Pancreas (tissue), 10 donors: ENCODE measurements around the gene IL1R1. TPM values are rescaled to one million over a fixed set of nuclear protein-coding genes. Genes with fewer than 3 reads are reported as not detected.

Experiments used
- ATAC-seq, 4 donors: fragments of 200-7000 bp; cut with Tn5 transposase; one replicate each; pipeline versions ENCODE4 v1.8.0 to v1.9.1; 2020; ENCODE audit warnings: mild to moderate bottlenecking in 4 of 4, moderate library complexity in 4 of 4
- DNase-seq, 6 donors: peaks; one replicate each; pipeline ENCODE4 v3.0.0-alpha.2; 2020
- FAIRE-seq: peaks from 2 replicates; lab custom pipeline; 2012; peaks lifted over from hg19 to GRCh38; lab: Jason Lieb, UNC
- H3K27ac ChIP-seq, 4 donors: fragments of 200-600 bp; sonication (generic); 1 replicate in 3 of 4; 2 replicates in 1 of 4; pipeline versions ENCODE4 v1.5.0 to v1.8.0; 2020
- H3K27me3 ChIP-seq, 4 donors: fragments of 200-600 bp; one replicate each; pipeline ENCODE4 v1.8.0; 2021
- H3K36me3 ChIP-seq, 3 donors: fragments of 200-600 bp; sonication (generic) in 1 of 3; one replicate each; pipeline versions ENCODE4 v1.5.0 to v1.8.0; 2020 to 2021
- H3K4me1 ChIP-seq, 3 donors: fragments of 200-600 bp; one replicate each; pipeline ENCODE4 v1.8.0; 2021
- H3K4me3 ChIP-seq, 4 donors: fragments of 200-600 bp; sonication (generic) in 2 of 4; one replicate each; pipeline versions ENCODE4 v1.5.0 to v1.8.0; 2020 to 2021
- H3K9me3 ChIP-seq, 4 donors: fragments of 200-600 bp; one replicate each; pipeline ENCODE4 v1.8.0; 2021
- WGBS, 2 donors: extraction: QIAGEN DNeasy Blood & Tissue Kit; methylation state at CpG; one replicate each; pipeline ENCODE4 v1.1.7; 2013; 5-methylcytosine and 5-hydroxymethylcytosine counted together
- intact Hi-C, 3 donors: fragments of 100-400 bp; cut with DNase I; formaldehyde crosslinking; loops; one replicate each; pipeline versions ENCODE4 v1.11.1 to v1.14.2; 2022
- polyA plus RNA-seq, 2 donors: library from polyadenylated mRNA; stranded (reverse); fragments of 200-250 nt; gene quantifications; one replicate each; pipeline ENCODE4 v1.2.3, GENCODE V29; 2013
- total RNA-seq, 6 donors: library from RNA; stranded (reverse); fragmentation: NEBNext Ultra II Directional in 4 of 6; extraction: Animal tissue kit (Norgen Biotek cat#: 25700) in 4 of 6; gene quantifications; one replicate each; pipeline versions ENCODE4 v1.2.1 to v1.2.4, GENCODE V29; 2021 to 2023
- TF ChIP-seq, protein P1 (sequence below), 4 donors: fragments of 200-600 bp; sonication (generic) in 3 of 4; IDR thresholded peaks; one replicate each; pipeline versions ENCODE4 v1.5.0 to v1.8.0; 2021; ENCODE audit warnings: antibody characterized with exemption in 4 of 4
- donor health status: healthy with polysubstance abuse.
- donor health status: DM: no; HTN: no; CAD: no; lungs with moderate emphysema.
- donor health status: DM: no; HTN: no; CAD: no.
- donor health status: control.
- donor health status: control.
- donor health status: Bipolar disorder and iron deficiency.
- donor health status: DM: yes; HTN: yes; CAD: no.
- donor health status: DM: no; HTN: no; CAD: no.
- donor health status: DM: no; HTN: no; CAD: no.
- donor health status: DM: yes; HTN: yes; CAD: no.

Gene IL1R1
- total and polyA plus RNA-seq, 8 donors = 17.1 to 74.5 (median 26.8) TPM

DNA sequence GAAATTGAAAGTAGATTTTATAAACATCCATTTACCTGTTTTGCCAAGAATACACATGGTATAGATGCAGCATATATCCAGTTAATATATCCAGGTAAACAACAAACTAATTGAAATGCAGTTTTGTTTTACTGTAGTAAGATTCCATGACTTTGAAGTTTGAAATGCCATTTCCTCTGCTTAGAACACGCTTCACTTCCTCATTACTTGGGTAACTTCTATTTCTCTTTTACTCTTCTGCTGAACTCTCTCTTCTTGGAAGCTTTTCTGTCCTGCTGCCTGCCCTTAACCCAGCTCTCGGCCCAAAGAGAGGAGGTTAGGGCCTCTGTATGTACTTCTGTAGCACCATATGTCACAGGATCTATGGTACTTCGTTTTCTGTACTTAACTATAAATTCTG is 30.2 kb downstream of the IL1R1 start:
- Histone ChIP-seq H3K36me3 (peaks cover 0 to 54% (median 16%) of the 10 kb centered on the region in 3 donors), H3K27ac (no peak overlapping the region), H3K4me3 (no peak overlapping the region), H3K4me1 (no peaks in the 10 kb centered on the region), H3K9me3 (no peaks in the 10 kb centered on the region), H3K27me3 (no peaks in the 10 kb centered on the region)
- ATAC-seq (no peak), FAIRE-seq (no peak), DNase-seq (no peak)
- WGBS, 2 donors = 81 to 83% methylated on average over 3 of the region's 3 CpGs
- intact Hi-C loops = no loop called here
- TF ChIP-seq, protein P1, sequence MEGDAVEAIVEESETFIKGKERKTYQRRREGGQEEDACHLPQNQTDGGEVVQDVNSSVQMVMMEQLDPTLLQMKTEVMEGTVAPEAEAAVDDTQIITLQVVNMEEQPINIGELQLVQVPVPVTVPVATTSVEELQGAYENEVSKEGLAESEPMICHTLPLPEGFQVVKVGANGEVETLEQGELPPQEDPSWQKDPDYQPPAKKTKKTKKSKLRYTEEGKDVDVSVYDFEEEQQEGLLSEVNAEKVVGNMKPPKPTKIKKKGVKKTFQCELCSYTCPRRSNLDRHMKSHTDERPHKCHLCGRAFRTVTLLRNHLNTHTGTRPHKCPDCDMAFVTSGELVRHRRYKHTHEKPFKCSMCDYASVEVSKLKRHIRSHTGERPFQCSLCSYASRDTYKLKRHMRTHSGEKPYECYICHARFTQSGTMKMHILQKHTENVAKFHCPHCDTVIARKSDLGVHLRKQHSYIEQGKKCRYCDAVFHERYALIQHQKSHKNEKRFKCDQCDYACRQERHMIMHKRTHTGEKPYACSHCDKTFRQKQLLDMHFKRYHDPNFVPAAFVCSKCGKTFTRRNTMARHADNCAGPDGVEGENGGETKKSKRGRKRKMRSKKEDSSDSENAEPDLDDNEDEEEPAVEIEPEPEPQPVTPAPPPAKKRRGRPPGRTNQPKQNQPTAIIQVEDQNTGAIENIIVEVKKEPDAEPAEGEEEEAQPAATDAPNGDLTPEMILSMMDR (IDR thresholded peaks at IDR 0.05) = no peak

DNA sequence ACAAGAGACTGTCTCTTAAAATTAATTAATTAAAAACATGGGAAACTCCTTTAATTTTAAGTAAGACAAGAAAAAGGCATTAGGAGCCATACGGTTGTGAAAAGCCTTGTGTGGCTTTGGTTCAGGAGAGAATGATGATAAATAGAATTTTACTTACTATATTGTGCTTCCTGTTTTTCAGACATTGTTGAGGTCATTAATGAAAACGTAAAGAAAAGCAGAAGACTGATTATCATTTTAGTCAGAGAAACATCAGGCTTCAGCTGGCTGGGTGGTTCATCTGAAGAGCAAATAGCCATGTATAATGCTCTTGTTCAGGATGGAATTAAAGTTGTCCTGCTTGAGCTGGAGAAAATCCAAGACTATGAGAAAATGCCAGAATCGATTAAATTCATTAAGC is 33.6 kb downstream of the IL1R1 start:
- intact Hi-C loops = no loop called here
- DNase-seq = no peak
- no peak for FAIRE-seq
- Histone ChIP-seq H3K36me3 (peaks cover 0 to 47% (median 11%) of the 10 kb centered on the region in 3 donors), H3K4me1 (peaks cover 0 to 3% (median 0%) of the 10 kb centered on the region in 3 donors), H3K9me3 (no peaks in the 10 kb centered on the region), H3K4me3 (no peak overlapping the region), H3K27ac (no peak overlapping the region), H3K27me3 (no peaks in the 10 kb centered on the region)
- TF ChIP-seq, protein P1 (IDR thresholded peaks at IDR 0.05) = no peak
- ATAC-seq = no peak
- 86 to 89% methylated on average over 3 of the region's 3 CpGs for WGBS, 2 donors

DNA sequence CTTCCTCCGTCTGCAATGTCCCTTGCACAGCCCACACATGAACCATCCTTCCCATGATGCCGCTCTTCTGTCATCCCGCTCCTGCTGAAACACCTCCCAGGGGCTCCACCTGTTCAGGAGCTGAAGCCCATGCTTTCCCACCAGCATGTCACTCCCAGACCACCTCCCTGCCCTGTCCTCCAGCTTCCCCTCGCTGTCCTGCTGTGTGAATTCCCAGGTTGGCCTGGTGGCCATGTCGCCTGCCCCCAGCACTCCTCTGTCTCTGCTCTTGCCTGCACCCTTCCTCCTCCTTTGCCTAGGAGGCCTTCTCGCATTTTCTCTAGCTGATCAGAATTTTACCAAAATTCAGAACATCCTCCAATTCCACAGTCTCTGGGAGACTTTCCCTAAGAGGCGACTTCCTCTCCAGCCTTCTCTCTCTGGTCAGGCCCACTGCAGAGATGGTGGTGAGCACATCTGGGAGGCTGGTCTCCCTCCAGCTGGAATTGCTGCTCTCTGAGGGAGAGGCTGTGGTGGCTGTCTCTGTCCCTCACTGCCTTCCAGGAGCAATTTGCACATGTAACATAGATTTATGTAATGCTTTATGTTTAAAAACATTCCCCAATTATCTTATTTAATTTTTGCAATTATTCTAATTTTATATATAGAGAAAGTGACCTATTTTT is 35.4 kb downstream of the IL1R1 start:
- H3K4me3 ChIP-seq = no peak overlapping the region
- 83 to 88% methylated on average over 7 of the region's 7 CpGs for WGBS, 2 donors
- H3K27me3 ChIP-seq = no peaks in the 10 kb centered on the region
- H3K36me3 ChIP-seq = peaks cover 0 to 31% (median 3%) of the 10 kb centered on the region in 3 donors
- intact Hi-C loops = no loop called here
- no peaks in the 10 kb centered on the region for H3K9me3 ChIP-seq
- TF ChIP-seq, protein P1 (IDR thresholded peaks at IDR 0.05) = no peak
- DNase-seq (no peak), ATAC-seq (no peak), FAIRE-seq (no peak)
- H3K4me1 ChIP-seq = peaks cover 0 to 3% (median 0%) of the 10 kb centered on the region in 3 donors
- H3K27ac ChIP-seq = no peak overlapping the region

DNA sequence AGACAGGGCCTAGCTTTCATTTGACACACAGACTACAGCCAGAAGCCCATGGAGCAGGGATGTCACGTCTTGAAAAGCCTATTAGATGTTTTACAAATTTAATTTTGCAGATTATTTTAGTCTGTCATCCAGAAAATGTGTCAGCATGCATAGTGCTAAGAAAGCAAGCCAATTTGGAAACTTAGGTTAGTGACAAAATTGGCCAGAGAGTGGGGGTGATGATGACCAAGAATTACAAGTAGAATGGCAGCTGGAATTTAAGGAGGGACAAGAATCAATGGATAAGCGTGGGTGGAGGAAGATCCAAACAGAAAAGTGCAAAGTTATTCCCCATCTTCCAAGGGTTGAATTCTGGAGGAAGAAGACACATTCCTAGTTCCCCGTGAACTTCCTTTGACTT is 36.5 kb downstream of the IL1R1 start:
- no peak for ATAC-seq
- 81% methylated on average over 3 of the region's 3 CpGs for WGBS, 2 donors

More for the DNA sequence above, 36.5 kb downstream of the IL1R1 start:
- intact Hi-C loops = no loop called here
- TF ChIP-seq, protein P1 (IDR thresholded peaks at IDR 0.05) = no peak
- no peaks in the 10 kb centered on the region for H3K9me3 ChIP-seq
- no peak overlapping the region for H3K4me3 ChIP-seq
- H3K4me1 ChIP-seq = peaks cover 0 to 3% (median 0%) of the 10 kb centered on the region in 3 donors
- DNase-seq (no peak), FAIRE-seq (no peak)
- H3K27me3 ChIP-seq = no peaks in the 10 kb centered on the region
- no peak overlapping the region for H3K27ac ChIP-seq
- H3K36me3 ChIP-seq = peaks cover 0 to 28% (median 3%) of the 10 kb centered on the region in 3 donors
